ENCODE data around the gene EFCAB11.

DNA sequence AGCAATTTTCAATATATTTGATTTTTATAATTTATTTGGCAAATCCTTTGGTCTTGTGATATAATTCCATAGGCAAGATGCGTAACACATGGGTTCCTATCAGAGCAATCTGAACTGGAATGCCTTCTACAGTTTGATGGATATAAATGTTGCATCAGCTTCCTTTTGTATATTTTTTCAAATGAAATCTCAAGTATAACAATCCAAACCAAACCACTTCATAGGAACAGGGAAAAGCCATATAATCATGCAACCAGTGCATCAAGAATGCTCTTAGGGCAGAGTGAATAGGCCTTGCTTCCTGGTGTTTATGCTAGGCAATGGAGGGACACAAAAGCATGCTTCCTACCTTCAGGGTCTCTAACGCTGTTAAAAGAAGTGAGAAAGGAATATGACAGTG is 34.5 kb downstream of the EFCAB11 start:
- TF ChIP-seq, protein P1, sequence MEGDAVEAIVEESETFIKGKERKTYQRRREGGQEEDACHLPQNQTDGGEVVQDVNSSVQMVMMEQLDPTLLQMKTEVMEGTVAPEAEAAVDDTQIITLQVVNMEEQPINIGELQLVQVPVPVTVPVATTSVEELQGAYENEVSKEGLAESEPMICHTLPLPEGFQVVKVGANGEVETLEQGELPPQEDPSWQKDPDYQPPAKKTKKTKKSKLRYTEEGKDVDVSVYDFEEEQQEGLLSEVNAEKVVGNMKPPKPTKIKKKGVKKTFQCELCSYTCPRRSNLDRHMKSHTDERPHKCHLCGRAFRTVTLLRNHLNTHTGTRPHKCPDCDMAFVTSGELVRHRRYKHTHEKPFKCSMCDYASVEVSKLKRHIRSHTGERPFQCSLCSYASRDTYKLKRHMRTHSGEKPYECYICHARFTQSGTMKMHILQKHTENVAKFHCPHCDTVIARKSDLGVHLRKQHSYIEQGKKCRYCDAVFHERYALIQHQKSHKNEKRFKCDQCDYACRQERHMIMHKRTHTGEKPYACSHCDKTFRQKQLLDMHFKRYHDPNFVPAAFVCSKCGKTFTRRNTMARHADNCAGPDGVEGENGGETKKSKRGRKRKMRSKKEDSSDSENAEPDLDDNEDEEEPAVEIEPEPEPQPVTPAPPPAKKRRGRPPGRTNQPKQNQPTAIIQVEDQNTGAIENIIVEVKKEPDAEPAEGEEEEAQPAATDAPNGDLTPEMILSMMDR (conservative IDR thresholded peaks at IDR 0.05; ENCODE audit: low read depth, low read length) = no peak
- TF ChIP-seq SMC3 (IDR thresholded peaks at IDR 0.05; ENCODE audit: low read depth, low read length) = no peak
- TF ChIP-seq CHD1 (IDR thresholded peaks at IDR 0.05; ENCODE audit: low read depth, low read length) = no peak
- no peak for TF ChIP-seq ELK1 (IDR thresholded peaks at IDR 0.05; ENCODE audit: borderline replicate concordance, low read depth, low read length)
- no peak for TF ChIP-seq RFX5 (IDR thresholded peaks at IDR 0.05; ENCODE audit: low read depth, low read length)
